SU-DHL-6 (cell line): Measurements from ENCODE around the gene LYZL1.

ENCODE experiments used
- H2AFZ ChIP-seq: fragments of 200-600 bp; sonication (generic); 2 replicates; pipeline ENCODE4 v1.6.1; 2014; ENCODE audit warnings: low read depth, mild to moderate bottlenecking, moderate library complexity, mixed read lengths, antibody characterized with exemption, low read length; ENCODE audit not compliant: severe bottlenecking
- H3F3A ChIP-seq: fragments of 200-600 bp; shearing (Covaris generic); 2 replicates; pipeline ENCODE4 v1.6.0; 2016; ENCODE audit warnings: antibody characterized with exemption, mild to moderate bottlenecking; ENCODE audit not compliant: insufficient read depth
- H3K27ac ChIP-seq: fragments of 200-600 bp; sonication (generic); 2 replicates; pipeline ENCODE4 v1.5.1; 2016; ENCODE audit warnings: low read depth, mild to moderate bottlenecking, low read length, moderate library complexity, mixed read lengths
- H3K27me3 ChIP-seq: fragments of 200-600 bp; sonication (generic), shearing (Covaris generic); 2 replicates; pipeline ENCODE4 v1.6.0; 2014; ENCODE audit warnings: mild to moderate bottlenecking, low read length
- H3K36me3 ChIP-seq: fragments of 200-600 bp; sonication (generic); 2 replicates; pipeline ENCODE4 v1.6.1; 2014; ENCODE audit warnings: mild to moderate bottlenecking, low read length, mixed read lengths
- H3K4me2 ChIP-seq: fragments of 300-600, 200-600 bp; shearing (Covaris generic), sonication (generic); 2 replicates; pipeline ENCODE4 v1.6.0; 2014; ENCODE audit warnings: low read length, low read depth, mild to moderate bottlenecking; ENCODE audit not compliant: poor library complexity, severe bottlenecking
- H3K4me3 ChIP-seq: fragments of 200-600 bp; sonication (generic); 2 replicates; pipeline ENCODE4 v1.5.1; 2014; ENCODE audit warnings: antibody characterized with exemption, low read length, mild to moderate bottlenecking, mixed read lengths; ENCODE audit not compliant: insufficient read depth, poor library complexity, severe bottlenecking
- H3K79me2 ChIP-seq: fragments of 200-600 bp; sonication (generic); 2 replicates; pipeline ENCODE4 v1.6.1; 2014; ENCODE audit warnings: mild to moderate bottlenecking, low read length, moderate library complexity; ENCODE audit not compliant: insufficient read depth
- H3K9ac ChIP-seq: fragments of 200-600 bp; sonication (generic); 2 replicates; pipeline ENCODE4 v1.7.0; 2014; ENCODE audit warnings: mild to moderate bottlenecking, low read length
- H3K9me2 ChIP-seq: fragments of 200-600 bp; sonication (generic); replicated peaks from 2 replicates; pipeline ENCODE4 v1.6.1; 2014; ENCODE audit warnings: low read length; ENCODE audit not compliant: insufficient read depth
- H3K9me3 ChIP-seq: fragments of 200-600 bp; sonication (generic); 2 replicates; pipeline ENCODE4 v1.6.1; 2014; ENCODE audit warnings: low read length, mixed read lengths; ENCODE audit not compliant: insufficient read depth
- H4K20me1 ChIP-seq: fragments of 200-600 bp; sonication (generic); 2 replicates; pipeline ENCODE4 v1.6.1; 2014; ENCODE audit warnings: low read depth, mild to moderate bottlenecking, antibody characterized with exemption, low read length, moderate library complexity, mixed read lengths
- CTCF ChIP-seq: fragments of 200-600 bp; sonication (generic); IDR thresholded peaks from one replicate; pipeline ENCODE4 v1.5.1; 2017; ENCODE audit warnings: antibody characterized with exemption, mild to moderate bottlenecking, low read length, moderate library complexity; ENCODE audit not compliant: insufficient read depth, poor library complexity, severe bottlenecking
- EZH2phosphoT487 ChIP-seq: fragments of 200-600 bp; sonication (generic), shearing (Covaris generic); conservative IDR thresholded peaks from 2 replicates; pipeline ENCODE4 v1.6.1; 2018; ENCODE audit warnings: mild to moderate bottlenecking, antibody characterized with exemption, low read length, moderate library complexity, mixed read lengths

Gene LYZL1

DNA sequence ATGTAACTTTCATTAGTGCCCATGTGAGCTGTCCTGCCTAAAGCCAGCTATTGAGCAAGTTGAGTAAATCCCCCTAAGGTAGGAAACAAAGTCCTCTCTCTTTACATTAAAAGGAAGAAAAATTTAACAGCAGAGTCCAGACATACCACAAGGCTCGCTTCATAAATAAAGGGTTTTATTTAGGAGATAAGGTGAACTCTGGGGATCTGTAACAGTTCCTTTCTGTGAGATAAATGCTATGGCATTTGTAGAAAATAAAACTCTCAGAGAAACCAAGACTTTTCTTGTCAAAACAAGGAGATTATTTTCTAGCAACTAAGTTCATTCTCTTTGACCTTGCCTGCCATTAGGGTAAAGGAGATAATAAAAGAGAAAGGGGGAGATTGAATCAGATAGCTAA is 32.3 kb upstream of the LYZL1 start:
- Histone ChIP-seq H3K4me2 (no peak overlapping the region), H3F3A (no peaks in the 10 kb centered on the region), H3K27me3 (no peaks in the 10 kb centered on the region), H3K9ac (no peak overlapping the region), H3K36me3 (no peaks in the 10 kb centered on the region), H3K4me3 (no peak overlapping the region), H3K27ac (no peak overlapping the region), H3K9me3 (no peaks in the 10 kb centered on the region), H3K9me2 (no peaks in the 10 kb centered on the region), H4K20me1 (no peaks in the 10 kb centered on the region), H2AFZ (no peak overlapping the region), H3K79me2 (no peaks in the 10 kb centered on the region)
- TF ChIP-seq EZH2phosphoT487 = no peak
- no peak for TF ChIP-seq CTCF

DNA sequence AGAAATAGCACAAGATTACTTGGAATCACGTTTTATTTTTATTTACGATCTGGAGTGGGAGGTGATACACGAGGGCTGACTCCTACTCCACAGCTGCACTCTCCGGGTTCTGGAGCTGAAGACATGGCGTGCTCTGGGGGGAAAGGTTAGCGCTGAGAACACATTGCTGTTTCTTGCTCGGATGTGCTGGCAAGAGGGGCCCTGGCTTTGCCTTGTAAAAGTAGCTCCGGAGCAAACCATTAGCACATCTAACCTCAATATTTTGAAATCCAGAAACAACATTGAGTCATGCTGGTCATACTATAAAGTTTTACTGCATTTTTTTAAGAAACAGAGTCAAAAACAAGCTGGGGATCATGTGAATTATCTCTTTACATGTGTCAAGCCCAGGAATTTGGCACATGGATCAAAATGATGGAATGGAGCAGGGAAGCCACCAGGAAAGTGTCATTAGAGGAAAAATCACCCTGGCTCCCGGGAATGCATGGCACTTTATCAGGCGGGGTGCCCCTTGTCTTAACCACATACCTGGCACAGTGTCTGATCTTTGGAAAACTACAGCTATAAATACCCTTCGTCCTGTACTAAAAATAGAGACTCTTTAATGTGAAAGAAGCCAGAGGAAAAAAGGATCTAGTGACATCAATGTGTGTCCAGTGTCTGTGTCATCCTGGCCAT is 31.6 kb upstream of the LYZL1 start:
- H3K27me3 ChIP-seq = no peaks in the 10 kb centered on the region
- H3K4me3 ChIP-seq = no peak overlapping the region
- H3K9me2 ChIP-seq = no peaks in the 10 kb centered on the region
- H3K79me2 ChIP-seq = no peaks in the 10 kb centered on the region
- no peak overlapping the region for H2AFZ ChIP-seq
- TF ChIP-seq CTCF (no peak), EZH2phosphoT487 (no peak)
- no peak overlapping the region for H3K27ac ChIP-seq
- no peaks in the 10 kb centered on the region for H4K20me1 ChIP-seq
- no peaks in the 10 kb centered on the region for H3K9me3 ChIP-seq
- no peaks in the 10 kb centered on the region for H3F3A ChIP-seq
- H3K36me3 ChIP-seq = no peaks in the 10 kb centered on the region
- H3K4me2 ChIP-seq = no peak overlapping the region
- no peak overlapping the region for H3K9ac ChIP-seq

- Histone ChIP-seq H3K9me2 (no peaks in the 10 kb centered on the region), H3K27me3 (no peaks in the 10 kb centered on the region), H3K9ac (no peak overlapping the region), H3K27ac (no peak overlapping the region), H3K36me3 (no peaks in the 10 kb centered on the region), H3K79me2 (no peaks in the 10 kb centered on the region), H4K20me1 (no peaks in the 10 kb centered on the region), H3K9me3 (no peaks in the 10 kb centered on the region), H2AFZ (no peak overlapping the region), H3K4me3 (no peak overlapping the region), H3K4me2 (no peak overlapping the region), H3F3A (no peaks in the 10 kb centered on the region)
- TF ChIP-seq CTCF (no peak), EZH2phosphoT487 (no peak)
Measured at GRCh38 chr10:29257784-29258135, 31.1 kb upstream of the LYZL1 start.
